GM19193 (cell line): ENCODE measurements around the gene TENT5D.

Experiments
- POLR2A ChIP-seq: IDR thresholded peaks from 4 replicates; pipeline ENCODE4 v1.6.1; 2011; ENCODE audit not compliant: insufficient read depth, insufficient read length; ENCODE audit errors: extremely low read depth

TENT5D gene

GRCh38 chrX:80420147-80420546 lies at the start of gene TENT5D:
Gene TENT5D, plus strand, starts transcription at chrX:80420447. Its CDS starts 22,093 bp downstream, at chrX:80442540.
- no peak for TF ChIP-seq POLR2A

- no peak for TF ChIP-seq POLR2A
These were observed 32.0 kb upstream of the TENT5D start for GRCh38 chrX:80388206-80388605.

- no peak for TF ChIP-seq POLR2A
These were observed 8.2 kb upstream of the TENT5D start for GRCh38 chrX:80412042-80412441.

- no peak for TF ChIP-seq POLR2A
These were observed 2.8 kb downstream of the TENT5D start for GRCh38 chrX:80423000-80423399.

DNA sequence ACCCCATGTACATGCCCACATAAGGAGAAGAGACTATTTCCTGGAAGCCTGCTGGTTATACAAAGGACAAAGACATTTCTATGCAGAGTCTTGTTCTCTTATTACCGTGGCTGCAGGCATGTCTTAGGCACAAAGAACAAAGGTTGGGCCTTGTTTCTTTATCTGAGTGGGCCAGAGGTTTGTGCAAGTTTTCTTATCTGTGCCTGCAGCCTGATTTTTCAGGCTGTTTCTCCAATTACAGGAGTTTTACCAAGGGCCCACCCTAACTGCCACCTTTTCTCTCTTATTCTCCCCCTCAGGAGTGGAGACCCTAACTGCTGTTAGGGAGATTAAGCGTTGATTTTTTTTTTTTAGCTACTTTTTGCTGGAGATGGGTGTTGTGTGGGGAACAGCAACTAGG lies 3.5 kb downstream of the TENT5D start:
- no peak for TF ChIP-seq POLR2A

DNA sequence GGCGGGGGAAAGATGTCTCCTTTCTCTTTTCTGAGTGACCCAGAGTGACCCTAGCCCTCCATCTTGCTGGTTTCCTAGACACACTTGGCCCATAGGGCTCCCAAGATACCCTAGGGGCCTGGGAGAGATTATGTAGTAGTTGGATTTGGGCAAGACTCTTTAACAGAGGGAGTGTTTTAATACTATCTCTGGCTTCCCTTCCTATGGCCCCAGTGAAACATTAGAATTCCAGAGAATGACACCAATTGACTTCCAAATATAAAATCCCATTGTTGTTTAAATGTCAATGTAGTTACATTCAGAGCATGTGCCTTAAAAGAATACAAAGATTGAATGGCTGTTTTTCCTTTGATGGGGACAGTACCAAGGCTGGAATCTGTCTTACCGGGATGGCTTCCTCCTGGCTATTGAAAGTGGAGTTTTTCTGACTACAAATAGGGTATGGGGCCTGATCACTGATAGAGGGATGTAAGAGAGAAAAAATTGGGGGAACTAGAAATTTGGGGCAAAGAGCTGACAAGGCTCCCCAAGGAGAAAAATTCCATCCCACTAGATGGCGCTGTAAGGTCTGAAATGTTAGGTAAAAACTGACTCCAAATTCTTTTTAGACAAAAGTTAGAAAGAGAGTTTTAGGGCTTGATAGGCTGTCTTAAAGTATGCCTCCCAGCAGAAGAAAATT lies 10.7 kb downstream of the TENT5D start:
- TF ChIP-seq POLR2A, result no peak

DNA sequence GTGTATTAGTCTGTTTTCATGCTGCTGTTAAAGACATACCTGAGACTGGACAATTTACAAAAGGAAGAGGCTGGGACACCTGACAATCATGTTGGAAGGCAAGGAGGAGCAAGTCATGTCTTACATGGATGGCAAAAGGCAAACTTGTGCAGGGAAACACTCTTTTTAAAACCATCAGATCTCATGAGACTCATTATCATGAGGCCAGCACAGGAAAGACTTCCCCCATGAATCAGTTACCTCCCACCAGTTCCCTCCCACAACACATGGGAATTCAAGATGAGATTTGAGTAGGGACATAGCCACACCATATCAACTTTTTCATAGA lies 11.2 kb downstream of the TENT5D start:
- no peak for TF ChIP-seq POLR2A

GRCh38 chrX:80432441-80432840 lies 12.2 kb downstream of the TENT5D start:
- no peak for TF ChIP-seq POLR2A

DNA sequence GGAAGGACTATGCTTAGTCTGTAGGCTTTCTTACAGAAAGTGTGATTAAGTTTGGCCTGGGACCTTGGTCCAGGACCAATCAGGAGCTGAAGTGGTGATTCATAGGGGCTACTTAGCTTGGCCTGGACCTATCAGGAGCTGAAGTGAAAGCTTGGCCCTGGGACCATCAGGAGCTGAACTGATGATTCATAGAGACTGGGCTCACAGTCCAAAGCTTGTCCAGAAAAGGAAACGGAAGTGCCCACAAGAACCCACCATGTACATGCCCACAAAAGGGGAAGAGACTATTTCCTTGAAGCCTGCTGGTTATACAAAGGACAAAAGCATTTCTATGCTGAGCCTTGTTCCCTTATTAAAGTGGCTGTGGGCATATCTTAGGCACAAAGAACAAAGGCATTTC lies 12.6 kb downstream of the TENT5D start:
- no peak for TF ChIP-seq POLR2A

DNA sequence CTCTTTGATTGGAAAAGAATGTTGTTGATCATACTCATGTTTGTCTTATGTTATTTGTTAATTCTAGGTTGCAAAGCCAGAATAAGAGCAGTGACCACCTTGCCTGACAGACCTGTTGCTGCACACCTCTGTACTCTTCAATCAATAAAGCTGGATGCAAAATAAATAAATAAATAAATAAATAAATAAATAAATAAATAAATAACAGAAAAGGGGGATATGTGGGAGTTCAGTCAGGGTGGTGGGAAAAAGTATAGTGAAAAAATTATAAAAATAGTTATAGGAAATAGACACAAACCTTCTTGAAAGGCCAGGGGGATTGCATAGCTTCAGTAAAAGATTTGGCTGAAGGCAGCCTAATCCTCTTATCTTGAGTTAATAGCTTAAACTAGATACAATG lies 51.3 kb downstream of the TENT5D start:
- TF ChIP-seq POLR2A, result no peak

DNA sequence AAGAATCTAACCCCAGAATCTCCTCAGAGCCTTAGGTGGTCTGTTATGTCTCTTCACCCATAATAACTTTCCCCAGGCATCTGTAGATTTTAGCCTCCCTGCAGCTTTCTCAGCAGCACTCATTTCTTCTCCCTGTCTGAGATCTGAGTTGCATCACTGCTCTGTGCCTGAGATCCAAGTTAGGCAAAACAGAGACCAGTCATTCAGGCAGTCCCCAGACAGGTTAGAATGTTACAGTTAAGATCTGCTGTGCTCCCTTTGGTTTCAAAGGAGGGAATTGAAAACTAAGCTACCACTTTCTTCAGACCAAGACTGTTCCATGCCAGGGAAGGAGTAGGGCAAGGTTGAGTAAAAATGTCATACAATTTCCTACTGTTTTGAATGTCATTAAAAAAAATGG lies 65.3 kb downstream of the TENT5D start:
- TF ChIP-seq POLR2A, result no peak

- TF ChIP-seq POLR2A, result no peak
These were observed 66.1 kb downstream of the TENT5D start for GRCh38 chrX:80486299-80486698.

GRCh38 chrX:80489166-80489565 lies 68.9 kb downstream of the TENT5D start:
- TF ChIP-seq POLR2A, result no peak
